ENCODE results near the gene BAIAP2L2.

- TF ChIP-seq CTCF (conservative IDR thresholded peaks at IDR 0.05 in 1 of 2, IDR thresholded peaks at IDR 0.05 in 1 of 2; ENCODE audit: extremely low read depth in 1 of 2, insufficient read depth in 1 of 2, low read depth in 1 of 2, low read length in 2 of 2) (no peak), EZH2 (IDR thresholded peaks at IDR 0.05; ENCODE audit: borderline replicate concordance, low read length) (no peak)
These were observed 1.7 kb downstream of the BAIAP2L2 start for GRCh38 chr22:38108561-38109319.
